Loucy (cell line): Measurements from ENCODE around the gene ANK3.

Experiments used
- H2AFZ ChIP-seq: fragments of 200-600 bp; sonication (generic); 2 replicates; pipeline ENCODE4 v1.6.0; 2016; ENCODE audit warnings: antibody characterized with exemption, mild to moderate bottlenecking, low read length, moderate library complexity
- H3F3A ChIP-seq: fragments of 200-600 bp; 2 replicates; pipeline ENCODE4 v1.6.0; 2016; ENCODE audit warnings: antibody characterized with exemption, low read depth, mild to moderate bottlenecking
- H3K27me3 ChIP-seq: fragments of 200-600 bp; sonication (generic); 2 replicates; pipeline ENCODE4 v1.6.1; 2014; ENCODE audit warnings: low read length, mild to moderate bottlenecking; ENCODE audit not compliant: insufficient read depth, poor library complexity, severe bottlenecking
- H3K36me3 ChIP-seq: fragments of 200-600 bp; sonication (generic); 2 replicates; pipeline ENCODE4 v1.6.1; 2016; ENCODE audit warnings: low read length; ENCODE audit not compliant: insufficient read depth
- H3K4me1 ChIP-seq: fragments of 200-600 bp; sonication (generic); 2 replicates; pipeline ENCODE4 v1.5.1; 2014; ENCODE audit warnings: low read length, mild to moderate bottlenecking; ENCODE audit not compliant: insufficient read depth, poor library complexity, severe bottlenecking
- H3K4me2 ChIP-seq: fragments of 200-600 bp; sonication (generic); 2 replicates; pipeline ENCODE4 v1.6.0; 2014; ENCODE audit warnings: antibody characterized with exemption, low read length, low read depth, mild to moderate bottlenecking; ENCODE audit not compliant: poor library complexity, severe bottlenecking
- H3K4me3 ChIP-seq: fragments of 200-600 bp; sonication (generic); 2 replicates; pipeline ENCODE4 v1.5.1; 2014; ENCODE audit warnings: low read length, mild to moderate bottlenecking, mixed read lengths; ENCODE audit not compliant: poor library complexity, severe bottlenecking
- H3K79me2 ChIP-seq: fragments of 200-600 bp; sonication (generic); 2 replicates; pipeline ENCODE4 v1.6.1; 2014; ENCODE audit warnings: low read length; ENCODE audit not compliant: insufficient read depth
- H3K9ac ChIP-seq: fragments of 200-600 bp; sonication (generic); 2 replicates; pipeline ENCODE4 v1.6.0; 2014; ENCODE audit warnings: mild to moderate bottlenecking, low read depth, low read length, moderate library complexity; ENCODE audit not compliant: poor library complexity, severe bottlenecking
- H3K9me2 ChIP-seq: fragments of 200-600 bp; sonication (generic); replicated peaks from 2 replicates; pipeline ENCODE4 v1.6.1; 2016; ENCODE audit warnings: low read depth, low read length, mixed read lengths
- H3K9me3 ChIP-seq: fragments of 200-600 bp; sonication (generic); 2 replicates; pipeline ENCODE4 v1.6.1; 2014; ENCODE audit warnings: mild to moderate bottlenecking, antibody characterized with exemption, low read length, low read depth; ENCODE audit not compliant: insufficient read depth
- H4K20me1 ChIP-seq: fragments of 200-600 bp; sonication (generic); 2 replicates; pipeline ENCODE4 v1.6.0; 2014; ENCODE audit warnings: antibody characterized with exemption, low read length, mild to moderate bottlenecking; ENCODE audit not compliant: insufficient read depth, poor library complexity, severe bottlenecking
- EZH2phosphoT487 ChIP-seq: fragments of 200-600 bp; IDR thresholded peaks from 2 replicates; pipeline ENCODE4 v1.6.1; 2018; ENCODE audit warnings: antibody characterized with exemption, mild to moderate bottlenecking, moderate library complexity, borderline replicate concordance
- TF ChIP-seq, protein P1 (sequence below): fragments of 200-600 bp; sonication (generic); conservative IDR thresholded peaks from 2 replicates; pipeline ENCODE4 v1.5.1; 2014; ENCODE audit warnings: mild to moderate bottlenecking, antibody characterized with exemption, low read length

Gene ANK3

DNA sequence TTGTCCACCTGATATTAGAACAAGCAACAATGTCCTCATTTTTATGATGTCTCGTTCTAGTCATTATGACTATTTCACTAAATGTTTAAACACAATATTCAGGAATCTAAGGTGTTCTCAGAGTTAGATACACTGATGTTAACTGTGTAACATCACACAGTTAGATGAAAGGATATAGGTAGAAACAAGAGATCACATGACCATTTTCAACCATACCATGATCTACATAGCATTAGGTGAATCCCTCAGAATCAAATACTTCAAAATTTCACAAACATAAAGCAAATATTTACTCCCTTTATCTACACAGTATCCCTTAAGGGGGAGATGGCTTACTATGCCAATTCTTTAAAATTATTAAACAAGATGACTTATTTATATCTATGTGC is 90.3 kb downstream of the ANK3 start:
- no peaks in the 10 kb centered on the region for H3K4me1 ChIP-seq
- no peaks in the 10 kb centered on the region for H3K9me3 ChIP-seq
- H3F3A ChIP-seq: no peaks in the 10 kb centered on the region
- H3K79me2 ChIP-seq: no peaks in the 10 kb centered on the region
- H3K9ac ChIP-seq: no peak overlapping the region
- no peak overlapping the region for H3K4me2 ChIP-seq
- TF ChIP-seq, protein P1, sequence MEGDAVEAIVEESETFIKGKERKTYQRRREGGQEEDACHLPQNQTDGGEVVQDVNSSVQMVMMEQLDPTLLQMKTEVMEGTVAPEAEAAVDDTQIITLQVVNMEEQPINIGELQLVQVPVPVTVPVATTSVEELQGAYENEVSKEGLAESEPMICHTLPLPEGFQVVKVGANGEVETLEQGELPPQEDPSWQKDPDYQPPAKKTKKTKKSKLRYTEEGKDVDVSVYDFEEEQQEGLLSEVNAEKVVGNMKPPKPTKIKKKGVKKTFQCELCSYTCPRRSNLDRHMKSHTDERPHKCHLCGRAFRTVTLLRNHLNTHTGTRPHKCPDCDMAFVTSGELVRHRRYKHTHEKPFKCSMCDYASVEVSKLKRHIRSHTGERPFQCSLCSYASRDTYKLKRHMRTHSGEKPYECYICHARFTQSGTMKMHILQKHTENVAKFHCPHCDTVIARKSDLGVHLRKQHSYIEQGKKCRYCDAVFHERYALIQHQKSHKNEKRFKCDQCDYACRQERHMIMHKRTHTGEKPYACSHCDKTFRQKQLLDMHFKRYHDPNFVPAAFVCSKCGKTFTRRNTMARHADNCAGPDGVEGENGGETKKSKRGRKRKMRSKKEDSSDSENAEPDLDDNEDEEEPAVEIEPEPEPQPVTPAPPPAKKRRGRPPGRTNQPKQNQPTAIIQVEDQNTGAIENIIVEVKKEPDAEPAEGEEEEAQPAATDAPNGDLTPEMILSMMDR: no peak
- TF ChIP-seq EZH2phosphoT487: no peak
- H2AFZ ChIP-seq: no peak overlapping the region
- H3K9me2 ChIP-seq: no peaks in the 10 kb centered on the region
- no peak overlapping the region for H3K4me3 ChIP-seq
- no peaks in the 10 kb centered on the region for H4K20me1 ChIP-seq
- H3K27me3 ChIP-seq: no peaks in the 10 kb centered on the region
- no peaks in the 10 kb centered on the region for H3K36me3 ChIP-seq

DNA sequence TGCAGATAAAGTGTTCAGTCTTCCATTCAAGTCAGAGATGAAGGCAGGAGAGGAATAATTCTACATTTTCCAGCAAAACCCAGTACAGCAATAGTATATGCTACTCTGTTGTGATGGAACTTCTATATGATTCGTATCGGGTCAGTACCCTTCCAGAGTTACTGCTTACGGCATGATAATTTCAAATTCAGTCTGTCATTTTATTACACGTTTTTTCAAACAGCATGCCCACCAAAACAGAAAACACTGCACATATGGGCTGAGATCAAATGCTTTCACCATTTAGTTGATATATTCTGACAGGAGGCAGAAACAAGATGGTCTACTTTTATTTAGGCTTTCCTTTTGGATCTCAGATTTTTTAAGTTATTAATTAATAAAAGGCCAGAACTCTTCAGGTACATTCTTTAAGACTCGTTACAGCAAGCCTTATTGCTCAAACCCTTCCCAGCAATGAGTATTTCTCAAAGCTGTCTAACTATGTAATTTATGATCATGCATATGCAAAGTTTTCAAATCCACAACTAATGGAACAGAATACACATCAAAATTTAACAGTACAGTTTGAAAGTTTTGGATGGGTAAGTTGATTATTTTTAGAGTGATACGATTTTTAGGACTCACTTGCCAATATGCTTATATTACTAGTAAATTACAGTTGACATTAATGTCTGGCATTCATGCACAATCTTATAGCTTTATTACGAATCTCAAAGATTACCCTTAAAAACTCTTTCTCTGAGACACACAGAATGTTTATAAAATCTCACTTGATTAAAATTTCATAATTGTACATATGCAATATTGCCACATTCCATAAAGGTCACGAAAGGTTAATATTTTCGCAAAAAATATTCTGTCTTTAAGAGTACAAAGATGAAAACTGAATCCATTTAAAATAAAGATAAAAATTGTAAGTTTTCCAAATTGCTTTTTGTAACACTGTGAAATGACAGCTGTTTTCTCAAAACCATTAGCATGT is 91.0 kb downstream of the ANK3 start:
- H3K36me3 ChIP-seq: no peaks in the 10 kb centered on the region
- no peaks in the 10 kb centered on the region for H3K27me3 ChIP-seq
- no peak overlapping the region for H3K4me2 ChIP-seq
- no peaks in the 10 kb centered on the region for H3F3A ChIP-seq
- TF ChIP-seq EZH2phosphoT487: no peak
- TF ChIP-seq, protein P1: no peak
- H4K20me1 ChIP-seq: no peaks in the 10 kb centered on the region
- no peak overlapping the region for H3K4me3 ChIP-seq
- no peaks in the 10 kb centered on the region for H3K4me1 ChIP-seq
- no peak overlapping the region for H3K9ac ChIP-seq
- H3K9me2 ChIP-seq: no peaks in the 10 kb centered on the region
- no peak overlapping the region for H2AFZ ChIP-seq
- H3K79me2 ChIP-seq: no peaks in the 10 kb centered on the region
- H3K9me3 ChIP-seq: no peaks in the 10 kb centered on the region

DNA sequence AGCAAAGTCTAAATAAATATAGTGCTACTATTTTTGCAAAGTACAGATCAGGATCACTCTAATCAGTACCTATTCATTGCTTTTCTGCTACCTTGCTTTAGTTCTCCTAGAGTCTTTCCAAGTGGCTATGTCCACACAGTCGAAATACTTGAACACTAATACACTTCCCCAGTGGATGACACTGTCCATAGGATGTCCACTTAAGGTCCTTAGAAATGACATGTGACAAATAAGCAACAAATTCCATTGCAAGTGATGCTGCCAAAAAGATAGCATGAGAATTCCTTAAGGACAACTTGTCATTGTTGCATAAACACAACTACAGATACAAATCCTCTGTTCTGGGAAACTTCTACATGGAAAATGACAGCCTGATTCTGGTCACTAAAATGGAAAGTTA is 93.6 kb downstream of the ANK3 start:
- TF ChIP-seq, protein P1: no peak
- no peak for TF ChIP-seq EZH2phosphoT487
- no peaks in the 10 kb centered on the region for H3F3A ChIP-seq
- no peaks in the 10 kb centered on the region for H4K20me1 ChIP-seq
- no peaks in the 10 kb centered on the region for H3K9me2 ChIP-seq
- no peak overlapping the region for H3K4me2 ChIP-seq
- H3K9ac ChIP-seq: no peak overlapping the region
- H3K9me3 ChIP-seq: no peaks in the 10 kb centered on the region
- H3K4me3 ChIP-seq: no peak overlapping the region
- no peak overlapping the region for H2AFZ ChIP-seq
- H3K36me3 ChIP-seq: no peaks in the 10 kb centered on the region
- H3K27me3 ChIP-seq: no peaks in the 10 kb centered on the region
- H3K4me1 ChIP-seq: no peaks in the 10 kb centered on the region
- H3K79me2 ChIP-seq: no peaks in the 10 kb centered on the region
